Left lung (tissue), 10 donors: ENCODE data around the gene ARID5B. TPM values are rescaled to one million over a fixed set of nuclear protein-coding genes. Genes with fewer than 3 reads are reported as not detected.
"Not testable (repeated sequence)": the region's sequence is repeated elsewhere in the genome, so short reads cannot be mapped to it uniquely, and the experiment has no call there.

Experiments used
- ATAC-seq: fragments of 200-7000 bp; cut with Tn5 transposase; one replicate; pipeline ENCODE4 v1.9.1; 2020; ENCODE audit warnings: moderate library complexity
- DNase-seq, 4 donors: peaks; one replicate each; pipeline ENCODE4 v3.0.0-alpha.2; 2013 to 2020
- H3K27ac ChIP-seq, 2 donors: fragments of 200-600 bp; sonication (generic) in 1 of 2; one replicate each; pipeline versions ENCODE4 v1.5.0 to v1.8.0; 2020 to 2021
- H3K27me3 ChIP-seq, 2 donors: fragments of 200-600 bp; sonication (generic) in 1 of 2; one replicate each; pipeline versions ENCODE4 v1.5.0 to v1.8.0; 2020 to 2021
- H3K36me3 ChIP-seq, 2 donors: fragments of 200-600 bp; sonication (generic) in 1 of 2; one replicate each; pipeline versions ENCODE4 v1.5.0 to v1.8.0; 2020 to 2021
- H3K4me1 ChIP-seq, 2 donors: fragments of 200-600 bp; one replicate each; pipeline ENCODE4 v1.8.0; 2021
- H3K4me3 ChIP-seq, 2 donors: fragments of 200-600 bp; sonication (generic) in 1 of 2; one replicate each; pipeline versions ENCODE4 v1.5.0 to v1.8.0; 2020 to 2021; ENCODE audit warnings: mild to moderate bottlenecking in 1 of 2
- H3K9me3 ChIP-seq, 2 donors: fragments of 200-600 bp; sonication (generic) in 1 of 2; one replicate each; pipeline versions ENCODE4 v1.5.0 to v1.8.0; 2020 to 2021
- intact Hi-C, 2 donors: fragments of 100-400 bp; cut with DNase I; formaldehyde crosslinking; loops; one replicate each; pipeline versions ENCODE4 v1.11.2 to v1.14.2; 2022
- polyA plus RNA-seq, 6 donors: library from polyadenylated mRNA; unstranded; fragments of 120-200 nt; gene quantifications; one replicate each; pipeline ENCODE4 v1.2.1, GENCODE V29; 2013; ENCODE audit not compliant: insufficient read length in 6 of 6
- total RNA-seq, 2 donors: library from RNA; stranded (reverse); fragmentation: NEBNext Ultra II Directional; extraction: Animal tissue kit (Norgen Biotek cat#: 25700); gene quantifications; one replicate each; pipeline ENCODE4 v1.2.1, GENCODE V29; 2021
- TF ChIP-seq, protein P1 (sequence below), 2 donors: fragments of 200-600 bp; sonication (generic) in 1 of 2; IDR thresholded peaks; one replicate each; pipeline versions ENCODE4 v1.5.0 to v1.8.0; 2021; ENCODE audit warnings: antibody characterized with exemption in 2 of 2
- donor health status: DM: no; HTN: yes; CAD: no.
- donor health status: DM: no; HTN: no; CAD: no.

ARID5B gene
- total and polyA plus RNA-seq, 8 donors, result 29.9 to 51.5 (median 44.4) TPM

DNA sequence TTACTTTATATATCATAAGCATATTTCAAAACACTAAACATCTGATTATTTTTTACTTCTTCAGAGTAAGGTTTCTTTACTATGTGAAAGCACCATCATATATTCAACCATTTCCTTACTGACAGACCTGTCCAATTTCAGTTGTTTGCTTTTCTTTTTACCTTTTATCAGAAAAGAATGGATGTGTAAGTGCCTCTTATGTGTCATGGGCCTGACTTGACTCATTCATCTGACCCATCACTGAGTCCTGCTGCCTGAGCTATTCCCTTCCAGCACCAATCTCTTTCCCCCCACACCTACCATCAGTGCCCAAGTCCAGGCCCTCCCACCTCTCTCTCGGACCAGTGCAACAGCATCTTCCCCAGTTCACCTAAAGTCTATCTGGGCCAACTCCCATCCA, 41.7 kb upstream of the ARID5B start:
- Histone ChIP-seq H3K36me3 (no peaks in the 10 kb centered on the region), H3K4me3 (no peak overlapping the region), H3K27ac (no peak overlapping the region), H3K9me3 (no peaks in the 10 kb centered on the region), H3K4me1 (no peaks in the 10 kb centered on the region), H3K27me3 (no peaks in the 10 kb centered on the region)
- intact Hi-C loops, result no loop called here
- DNase-seq, result no peak
- TF ChIP-seq, protein P1, sequence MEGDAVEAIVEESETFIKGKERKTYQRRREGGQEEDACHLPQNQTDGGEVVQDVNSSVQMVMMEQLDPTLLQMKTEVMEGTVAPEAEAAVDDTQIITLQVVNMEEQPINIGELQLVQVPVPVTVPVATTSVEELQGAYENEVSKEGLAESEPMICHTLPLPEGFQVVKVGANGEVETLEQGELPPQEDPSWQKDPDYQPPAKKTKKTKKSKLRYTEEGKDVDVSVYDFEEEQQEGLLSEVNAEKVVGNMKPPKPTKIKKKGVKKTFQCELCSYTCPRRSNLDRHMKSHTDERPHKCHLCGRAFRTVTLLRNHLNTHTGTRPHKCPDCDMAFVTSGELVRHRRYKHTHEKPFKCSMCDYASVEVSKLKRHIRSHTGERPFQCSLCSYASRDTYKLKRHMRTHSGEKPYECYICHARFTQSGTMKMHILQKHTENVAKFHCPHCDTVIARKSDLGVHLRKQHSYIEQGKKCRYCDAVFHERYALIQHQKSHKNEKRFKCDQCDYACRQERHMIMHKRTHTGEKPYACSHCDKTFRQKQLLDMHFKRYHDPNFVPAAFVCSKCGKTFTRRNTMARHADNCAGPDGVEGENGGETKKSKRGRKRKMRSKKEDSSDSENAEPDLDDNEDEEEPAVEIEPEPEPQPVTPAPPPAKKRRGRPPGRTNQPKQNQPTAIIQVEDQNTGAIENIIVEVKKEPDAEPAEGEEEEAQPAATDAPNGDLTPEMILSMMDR (IDR thresholded peaks at IDR 0.05), result no peak
- no peak for ATAC-seq

DNA sequence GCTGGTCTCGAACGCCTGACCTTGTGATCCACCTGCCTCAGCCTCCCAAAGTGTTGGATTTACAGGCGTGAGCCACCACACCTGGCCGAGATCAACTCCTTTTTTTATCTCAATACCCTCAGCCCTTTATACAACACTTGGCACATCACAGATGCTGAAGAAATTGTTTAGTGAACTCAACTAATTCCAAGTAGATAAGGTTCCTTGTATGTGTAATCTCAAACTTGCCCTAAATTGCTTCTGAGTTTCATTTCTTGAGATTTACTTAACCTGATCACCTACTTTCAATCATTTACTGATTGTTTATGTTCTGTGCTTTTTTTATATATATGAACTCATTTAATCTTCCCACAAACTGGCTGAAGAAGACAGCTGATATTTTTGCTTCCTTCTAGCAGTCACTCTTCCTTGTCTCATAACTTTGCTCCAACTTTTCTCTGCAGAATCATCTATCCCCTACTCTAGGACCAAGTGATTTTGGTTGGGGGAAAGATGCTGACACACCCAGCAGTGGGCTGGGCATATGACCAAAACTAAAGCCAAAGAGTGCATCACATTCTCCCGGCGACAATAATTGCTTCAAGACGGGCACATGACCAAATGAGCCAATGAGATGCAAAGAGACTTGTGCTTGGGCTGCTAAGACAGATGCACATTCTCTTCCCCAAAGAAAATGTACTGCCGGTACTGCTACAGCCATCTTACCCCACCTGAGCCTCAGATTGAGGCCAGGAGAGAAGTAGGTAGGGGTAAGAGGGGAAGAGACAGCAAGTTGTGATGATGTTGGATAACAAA, 40.3 kb upstream of the ARID5B start:
- H3K4me1 ChIP-seq, result no peaks in the 10 kb centered on the region
- no peaks in the 10 kb centered on the region for H3K36me3 ChIP-seq
- no peak overlapping the region for H3K4me3 ChIP-seq
- DNase-seq (no peak), ATAC-seq (no peak)
- H3K27ac ChIP-seq, result no peak overlapping the region
- intact Hi-C loops, result no loop called here
- H3K27me3 ChIP-seq, result no peaks in the 10 kb centered on the region
- TF ChIP-seq, protein P1 (IDR thresholded peaks at IDR 0.05), result no peak
- H3K9me3 ChIP-seq, result no peaks in the 10 kb centered on the region

DNA sequence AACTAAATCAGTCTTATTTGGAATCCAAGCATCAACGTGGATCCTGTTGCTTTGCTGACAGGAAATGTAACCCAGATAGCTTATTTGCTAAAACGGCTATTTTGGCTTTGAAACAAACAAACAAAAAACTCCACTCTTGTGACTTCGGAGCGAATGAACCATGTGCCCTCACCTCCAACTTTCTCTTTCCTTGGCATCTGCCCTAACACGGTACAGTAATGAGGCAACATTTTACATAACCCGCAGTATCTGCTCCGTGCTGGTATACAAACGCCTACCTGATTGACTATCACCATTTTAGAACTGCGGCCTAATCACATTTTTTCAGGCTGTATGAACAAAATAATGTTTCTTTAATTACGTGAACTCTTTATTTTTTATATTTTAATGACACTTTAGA, 37.5 kb upstream of the ARID5B start:
- TF ChIP-seq, protein P1 (IDR thresholded peaks at IDR 0.05), result no peak
- H3K27me3 ChIP-seq, result no peaks in the 10 kb centered on the region
- no peaks in the 10 kb centered on the region for H3K4me1 ChIP-seq
- no peak overlapping the region for H3K4me3 ChIP-seq
- H3K27ac ChIP-seq, result no peak overlapping the region
- no peak for DNase-seq
- H3K9me3 ChIP-seq, result no peaks in the 10 kb centered on the region
- intact Hi-C loops, result no loop called here
- H3K36me3 ChIP-seq, result no peaks in the 10 kb centered on the region
- ATAC-seq, result no peak

DNA sequence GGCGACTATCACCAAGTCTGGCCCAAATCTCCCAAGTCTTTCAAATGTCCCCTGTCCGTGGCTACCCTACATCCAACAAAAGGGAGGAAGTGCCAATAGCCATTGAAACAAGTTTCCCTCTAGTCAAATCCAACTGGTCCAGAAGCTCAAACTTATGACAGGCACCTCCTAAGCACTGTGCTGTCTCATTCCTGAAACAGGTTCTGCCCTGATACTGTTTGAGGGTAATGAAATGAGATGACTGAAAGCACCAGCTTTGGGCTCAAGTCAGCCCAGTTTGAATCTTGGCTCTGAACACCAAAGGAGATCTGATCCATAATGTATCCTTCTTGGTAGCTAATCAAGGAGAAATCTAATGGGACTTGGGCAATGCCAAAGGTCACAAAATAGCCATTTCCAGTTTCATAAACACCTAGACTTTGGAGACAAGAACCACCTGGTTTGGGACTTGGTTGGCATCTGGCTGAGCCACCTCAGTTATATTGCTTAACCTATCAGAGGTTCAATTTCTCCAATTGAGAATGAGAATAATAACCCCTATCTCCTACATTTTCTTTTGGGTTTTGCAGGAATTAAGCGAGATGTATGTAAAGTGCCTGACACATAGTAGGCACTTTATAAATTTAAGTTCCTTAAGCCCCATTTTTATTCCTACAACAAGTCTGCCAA, 34.7 kb upstream of the ARID5B start:
- H3K36me3 ChIP-seq, result no peaks in the 10 kb centered on the region
- no peak for ATAC-seq
- no peak overlapping the region for H3K27ac ChIP-seq
- no peaks in the 10 kb centered on the region for H3K9me3 ChIP-seq
- TF ChIP-seq, protein P1 (IDR thresholded peaks at IDR 0.05), result no peak
- intact Hi-C loops, result no loop called here
- peaks cover 0 to 7% of the 10 kb centered on the region in 2 donors for H3K4me1 ChIP-seq
- H3K27me3 ChIP-seq, result no peaks in the 10 kb centered on the region
- DNase-seq, result no peak
- H3K4me3 ChIP-seq, result peak overlapping the region in 1 of 2 donors; percentile 35

DNA sequence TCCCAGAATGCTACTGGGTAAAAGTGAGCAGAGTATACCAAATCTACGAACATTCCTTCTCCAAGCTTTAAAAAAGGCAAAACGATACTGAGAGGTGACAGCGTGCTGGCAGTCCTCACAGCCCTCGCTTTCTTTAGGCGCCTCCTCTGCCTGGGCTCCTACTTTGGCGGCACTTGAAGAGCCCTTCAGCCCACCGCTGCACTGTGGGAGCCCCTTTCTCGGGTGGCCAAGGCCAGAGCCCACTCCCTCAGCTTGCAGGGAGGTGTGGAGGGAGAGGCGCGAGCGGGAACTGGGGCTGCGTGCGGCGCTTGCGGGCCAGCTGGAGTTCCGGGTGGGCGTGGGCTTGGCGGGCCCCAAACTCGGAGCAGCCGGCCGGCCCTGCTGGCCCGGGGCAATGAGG, 34.1 kb upstream of the ARID5B start:
- H3K27me3 ChIP-seq, ATAC-seq, H3K9me3 ChIP-seq, H3K4me1 ChIP-seq, intact Hi-C loops, H3K36me3 ChIP-seq, H3K27ac ChIP-seq: not testable (repeated sequence)
- peak in 1 of 4 donors; percentile 69 for DNase-seq
- H3K4me3 ChIP-seq, result peak overlapping the region; percentile 27 to 35

DNA sequence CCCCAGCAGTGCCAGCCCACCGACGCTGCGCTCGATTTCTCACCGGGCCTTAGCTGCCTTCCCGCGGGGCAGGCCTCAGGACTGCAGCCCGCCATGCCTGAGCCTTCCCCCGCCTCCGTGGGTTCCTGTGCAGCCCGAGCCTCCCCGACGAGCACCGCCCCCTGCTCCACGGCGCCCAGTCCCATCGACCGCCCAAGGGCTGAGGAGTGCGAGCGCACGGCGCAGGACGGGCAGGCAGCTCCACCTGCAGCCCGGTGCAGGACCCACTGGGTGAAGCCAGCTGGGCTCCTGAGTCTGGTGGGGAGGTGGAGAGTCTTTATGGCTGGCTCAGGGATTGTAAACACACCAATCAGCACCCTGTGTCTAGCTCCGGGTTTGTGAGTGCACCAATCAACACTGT, 33.7 kb upstream of the ARID5B start:
- intact Hi-C loops, ATAC-seq, H3K27ac ChIP-seq, H3K4me1 ChIP-seq, H3K27me3 ChIP-seq, H3K36me3 ChIP-seq, H3K9me3 ChIP-seq: not testable (repeated sequence)
- peak overlapping the region; percentile 27 to 35 for H3K4me3 ChIP-seq
- peak in 2 of 4 donors; percentile 64 to 88 for DNase-seq
